Endothelial cell of umbilical vein (primary cell): ENCODE results near the gene MIS18BP1.

ENCODE experiments used
- CTCF ChIP-seq, 2 donors: IDR thresholded peaks; 1 replicate in 1 of 2; 2 replicates in 1 of 2; pipeline ENCODE4 v1.5.1; 2011; ENCODE audit warnings: low read length in 2 of 2, mild to moderate bottlenecking in 2 of 2, moderate library complexity in 2 of 2, control low read depth in 1 of 2, inconsistent platforms in 1 of 2, low read depth in 1 of 2; ENCODE audit not compliant: insufficient read depth in 1 of 2; ENCODE audit errors: extremely low read depth in 1 of 2
- FOS ChIP-seq: IDR thresholded peaks from 2 replicates; pipeline ENCODE4 v1.6.1; 2011; ENCODE audit warnings: mild to moderate bottlenecking, low read length, moderate library complexity, borderline replicate concordance; ENCODE audit not compliant: insufficient read depth
- POLR2A ChIP-seq: IDR thresholded peaks from 2 replicates; pipeline ENCODE4 v1.6.1; 2012; ENCODE audit warnings: low read depth, mild to moderate bottlenecking, control low read depth, low read length
- POLR2AphosphoS5 ChIP-seq: IDR thresholded peaks from 2 replicates; pipeline ENCODE4 v1.6.1; 2012; ENCODE audit warnings: low read depth, mild to moderate bottlenecking, control low read depth, low read length, moderate library complexity; ENCODE audit not compliant: insufficient read depth

- TF ChIP-seq CTCF (IDR thresholded peaks at IDR 0.05; ENCODE audit: extremely low read depth in 1 of 2, insufficient read depth in 1 of 2, low read depth in 1 of 2, low read length in 2 of 2) (no peak), POLR2A (no peak), POLR2AphosphoS5 (no peak), FOS (no peak)
These were observed 42.8 kb downstream of the MIS18BP1 start for GRCh38 chr14:45210159-45210558.
